GM12873 (cell line): Measurements from ENCODE around the gene HOXA11.

ENCODE experiments used
- TF ChIP-seq, protein P1 (sequence below): IDR thresholded peaks from 2 replicates; pipeline ENCODE4 v1.5.1; 2012; ENCODE audit warnings: low read depth, mild to moderate bottlenecking, moderate library complexity, low read length, control low read depth; ENCODE audit not compliant: insufficient read depth; ENCODE audit errors: missing control alignments

HOXA11 gene

DNA sequence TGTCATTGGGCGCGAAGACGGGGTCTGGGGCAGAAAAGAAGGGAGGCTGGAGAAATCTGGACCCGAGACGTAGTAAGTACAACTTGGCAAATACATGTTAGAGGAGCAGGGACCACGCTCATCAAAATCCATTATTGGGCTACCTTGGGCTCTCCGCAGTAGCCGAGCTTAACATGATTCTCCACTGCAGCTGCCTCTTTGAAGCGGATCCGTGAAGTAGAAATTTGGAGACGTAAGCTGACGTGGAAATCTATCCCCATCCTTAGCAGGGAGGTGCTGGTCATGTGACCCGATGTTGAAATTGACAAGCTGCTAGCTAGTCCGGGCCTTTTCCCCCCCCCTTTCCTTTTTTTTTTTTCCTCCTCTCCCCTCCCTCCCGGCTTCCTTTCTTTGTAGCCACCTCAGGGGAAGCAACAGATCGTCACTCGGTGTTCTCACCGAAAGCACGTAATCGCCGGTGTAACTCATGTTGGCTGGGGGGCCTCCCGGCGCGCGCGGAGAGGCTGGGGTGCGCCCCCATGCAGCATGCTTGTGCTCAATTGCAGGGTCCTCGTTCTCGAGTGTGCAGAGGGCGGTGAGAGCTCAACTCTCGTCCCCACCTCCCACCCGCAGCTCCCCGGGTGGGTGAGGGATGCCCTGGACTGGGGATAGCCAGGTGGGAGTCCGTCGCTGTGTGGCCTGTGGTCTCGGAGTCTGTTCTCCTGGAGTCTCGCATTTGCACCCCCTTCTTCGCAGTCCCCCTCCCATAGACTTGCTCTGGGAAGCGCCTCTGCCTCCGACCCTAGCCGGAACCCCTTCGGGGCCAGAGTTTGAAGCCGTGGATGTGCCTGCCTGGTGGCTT is at the start of gene HOXA11:
HOXA11 (minus strand) TSS at position 220 of the 841 bp plus-strand sequence; CDS start at position 132, 88 bp downstream.
- TF ChIP-seq, protein P1, sequence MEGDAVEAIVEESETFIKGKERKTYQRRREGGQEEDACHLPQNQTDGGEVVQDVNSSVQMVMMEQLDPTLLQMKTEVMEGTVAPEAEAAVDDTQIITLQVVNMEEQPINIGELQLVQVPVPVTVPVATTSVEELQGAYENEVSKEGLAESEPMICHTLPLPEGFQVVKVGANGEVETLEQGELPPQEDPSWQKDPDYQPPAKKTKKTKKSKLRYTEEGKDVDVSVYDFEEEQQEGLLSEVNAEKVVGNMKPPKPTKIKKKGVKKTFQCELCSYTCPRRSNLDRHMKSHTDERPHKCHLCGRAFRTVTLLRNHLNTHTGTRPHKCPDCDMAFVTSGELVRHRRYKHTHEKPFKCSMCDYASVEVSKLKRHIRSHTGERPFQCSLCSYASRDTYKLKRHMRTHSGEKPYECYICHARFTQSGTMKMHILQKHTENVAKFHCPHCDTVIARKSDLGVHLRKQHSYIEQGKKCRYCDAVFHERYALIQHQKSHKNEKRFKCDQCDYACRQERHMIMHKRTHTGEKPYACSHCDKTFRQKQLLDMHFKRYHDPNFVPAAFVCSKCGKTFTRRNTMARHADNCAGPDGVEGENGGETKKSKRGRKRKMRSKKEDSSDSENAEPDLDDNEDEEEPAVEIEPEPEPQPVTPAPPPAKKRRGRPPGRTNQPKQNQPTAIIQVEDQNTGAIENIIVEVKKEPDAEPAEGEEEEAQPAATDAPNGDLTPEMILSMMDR: no peak

DNA sequence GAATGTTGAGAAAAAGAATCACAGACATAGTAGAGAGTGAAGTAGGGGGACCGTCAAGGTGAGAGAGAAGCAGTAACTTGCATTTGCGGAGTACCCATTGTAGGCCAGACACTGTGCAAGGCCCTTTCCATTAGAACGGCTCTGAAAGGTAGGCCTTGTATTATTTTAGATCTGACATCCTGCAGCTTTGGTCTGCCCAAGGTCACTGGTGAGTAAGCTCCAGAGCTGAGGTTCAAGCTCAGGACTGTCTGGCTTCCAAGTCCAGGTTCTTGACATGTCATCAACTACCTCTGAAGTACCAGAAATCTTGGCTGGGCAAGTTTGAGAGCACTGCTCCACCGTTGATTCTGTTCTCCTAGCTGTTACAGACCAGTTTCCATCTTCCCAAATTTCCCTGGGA is 44.4 kb upstream of the HOXA11 start:
- TF ChIP-seq, protein P1: no peak

DNA sequence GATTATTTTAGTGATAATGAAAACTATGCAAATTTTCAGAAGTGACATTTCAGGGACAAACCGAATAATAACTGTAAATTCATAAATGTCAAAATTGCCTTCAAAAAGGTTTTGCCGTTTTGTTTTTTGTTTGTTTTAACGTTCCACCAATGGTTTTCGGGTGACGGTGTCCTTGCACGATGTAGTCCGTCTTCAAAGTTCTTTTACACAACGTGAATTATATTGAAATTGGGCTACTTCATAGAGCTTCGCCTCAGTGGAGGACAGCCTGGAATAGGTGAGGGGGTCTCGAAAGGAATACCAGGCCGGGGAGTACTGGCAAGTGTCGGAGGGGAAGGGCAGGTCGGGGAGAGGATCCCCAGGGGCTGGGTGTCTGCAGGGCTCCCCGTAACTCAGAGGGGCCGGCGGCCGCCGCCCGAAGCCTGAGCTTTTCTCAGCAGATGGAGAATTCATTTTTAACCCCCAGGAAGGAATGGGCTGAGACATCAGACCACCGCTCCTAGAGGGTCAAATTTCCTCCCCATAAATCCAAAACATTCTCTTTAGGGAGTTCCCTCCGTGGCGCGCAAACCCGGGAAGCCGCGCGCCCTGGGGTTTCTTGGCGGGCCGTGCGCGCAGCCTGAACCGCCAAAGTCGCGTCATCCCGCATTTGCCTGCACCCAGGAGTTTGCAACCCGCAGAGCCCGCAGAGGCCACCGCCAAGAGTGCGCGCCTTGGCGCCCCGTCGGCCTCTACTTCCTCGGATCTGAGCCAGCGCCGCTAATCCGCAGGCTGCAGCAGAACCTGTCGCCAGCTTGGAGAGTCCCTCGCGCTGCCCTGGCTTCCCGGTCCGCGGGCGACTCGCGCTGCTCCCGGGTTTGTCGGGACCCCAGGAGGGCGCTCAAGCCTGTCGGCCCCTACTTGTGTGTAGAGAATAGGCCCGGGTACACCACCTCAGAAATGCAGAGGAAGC is 40.2 kb upstream of the HOXA11 start:
- TF ChIP-seq, protein P1: no peak

DNA sequence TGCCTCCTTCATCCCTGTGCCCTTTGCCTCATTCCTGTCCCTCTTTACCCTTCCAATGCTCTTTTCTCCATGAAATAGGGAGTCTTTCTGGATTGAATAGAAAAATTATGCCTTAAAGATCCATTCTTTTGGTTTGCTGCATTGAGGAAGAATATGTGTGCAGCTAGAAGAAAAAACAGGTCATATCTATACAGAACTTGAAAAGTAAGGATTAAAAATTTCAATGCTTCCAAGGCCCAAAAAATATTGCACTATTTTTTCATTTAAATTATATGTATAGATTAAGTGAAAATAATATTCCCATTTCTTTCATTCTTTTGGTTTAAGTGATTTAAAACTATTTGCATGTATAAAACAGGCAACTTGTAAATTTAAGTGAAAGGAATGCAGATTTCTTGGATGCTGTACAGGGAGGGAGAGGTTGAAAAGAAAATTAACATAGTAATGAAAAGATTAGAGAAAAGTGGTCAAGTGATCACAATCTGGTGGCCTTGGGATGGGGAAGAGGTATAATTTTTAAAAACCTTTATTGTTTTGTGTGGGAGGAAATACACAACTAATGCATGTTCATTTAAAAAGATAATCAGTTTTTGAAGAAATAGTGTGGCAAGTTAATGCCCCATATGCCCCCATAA is 39.0 kb upstream of the HOXA11 start:
- TF ChIP-seq, protein P1: no peak

DNA sequence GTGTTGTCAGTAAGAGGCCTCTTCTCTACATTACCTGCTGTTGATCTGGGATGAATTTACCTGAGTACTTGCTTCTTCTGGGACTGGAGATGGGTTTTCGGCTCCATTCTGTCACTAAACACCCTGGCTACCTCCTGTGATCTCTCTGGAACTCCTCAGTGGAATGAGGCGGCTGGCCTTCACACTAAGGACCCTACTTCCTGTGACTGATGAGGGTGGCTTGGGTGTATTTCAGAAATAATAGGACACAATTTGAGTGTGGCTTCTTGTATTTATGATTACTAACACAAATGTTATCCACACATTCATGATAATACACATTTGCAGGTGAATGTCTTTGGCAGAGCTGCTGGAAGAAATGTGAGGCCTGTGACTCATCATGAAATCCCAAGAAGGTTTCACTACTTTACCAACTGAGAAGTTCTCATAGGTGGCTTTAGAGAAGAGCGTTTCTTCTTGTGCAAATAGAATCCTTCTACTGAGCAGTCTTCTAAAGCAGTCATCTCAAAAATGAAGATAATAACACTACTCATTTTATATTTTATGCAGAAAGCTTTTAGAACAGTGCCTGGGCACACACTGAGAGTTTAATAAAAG is 36.3 kb upstream of the HOXA11 start:
- TF ChIP-seq, protein P1: no peak

DNA sequence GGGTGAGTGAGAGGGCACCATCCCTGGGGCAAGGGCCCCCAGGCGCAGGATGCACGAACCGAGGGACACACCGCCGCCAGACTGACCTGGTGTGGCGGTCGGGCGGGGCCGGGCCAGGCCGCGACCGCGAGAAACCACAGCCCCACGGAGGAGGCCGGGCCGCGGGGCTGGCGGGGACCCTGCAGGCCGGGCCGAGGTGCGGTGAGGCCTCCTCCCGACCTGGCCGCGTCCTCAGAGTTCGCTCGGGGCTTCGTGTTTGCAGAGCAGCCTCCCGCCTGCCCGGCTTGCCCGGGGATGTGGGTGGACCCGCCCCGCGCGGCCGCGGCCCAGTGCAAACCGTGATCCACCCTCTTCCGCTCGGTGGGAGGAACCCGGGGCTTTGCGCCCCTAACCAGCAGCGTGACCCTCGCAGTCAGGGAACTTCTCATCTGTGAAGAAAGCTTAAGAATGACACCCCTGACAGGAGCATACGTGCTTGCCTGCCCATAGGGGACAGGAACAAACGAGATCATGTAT is 35.5 kb upstream of the HOXA11 start:
- TF ChIP-seq, protein P1: no peak

DNA sequence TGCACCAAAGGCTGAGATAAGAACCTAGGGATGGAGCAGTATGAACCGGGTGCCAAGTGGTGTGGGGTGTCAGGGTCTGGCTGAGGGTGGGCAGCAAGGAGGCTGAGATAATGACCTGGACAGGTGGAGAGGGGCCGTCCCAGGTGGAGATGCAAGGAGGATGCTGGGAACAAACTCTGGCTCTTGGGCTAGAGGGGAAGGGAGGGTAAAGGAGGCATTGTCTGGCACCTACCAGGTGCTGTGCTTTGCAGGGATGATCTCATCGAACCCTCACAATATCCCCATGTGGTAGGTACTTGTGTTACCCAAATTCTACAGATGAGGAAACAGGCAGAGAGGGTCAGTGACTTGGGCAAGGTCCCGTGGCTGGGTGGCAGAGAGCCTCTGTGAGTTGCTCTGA is 34.8 kb upstream of the HOXA11 start:
- TF ChIP-seq, protein P1: no peak
